ENCODE results near the gene GALNS.

DNA sequence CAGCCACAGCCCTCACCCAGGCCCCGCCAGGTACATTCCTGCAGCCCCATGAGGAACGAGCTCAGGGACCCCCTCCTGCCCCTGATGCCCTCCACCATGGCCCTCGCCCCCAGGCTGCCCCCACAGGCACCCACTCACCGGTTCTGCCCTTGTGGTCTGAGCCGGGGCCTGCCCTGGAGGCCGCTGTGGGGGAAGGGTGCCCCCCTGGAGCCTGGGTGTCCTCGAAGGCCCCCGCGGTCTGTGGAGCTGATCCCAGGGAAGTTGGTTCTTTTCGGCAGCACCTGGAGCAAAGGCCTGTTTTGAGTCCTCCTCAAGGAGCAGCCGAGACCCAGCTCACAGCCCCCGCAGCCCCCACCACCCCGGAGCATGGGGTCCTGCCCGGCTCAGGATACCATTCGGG lies 7.4 kb upstream of the GALNS start:
- TF ChIP-seq POLR2A (IDR thresholded peaks at IDR 0.05; ENCODE audit: low read length): no peak
- TF ChIP-seq GATA1 (IDR thresholded peaks at IDR 0.05; ENCODE audit: low read depth, low read length): no peak
